GM23338 (cell line): ENCODE data around the gene DTNBP1. TPM values are rescaled to one million over a fixed set of nuclear protein-coding genes. Genes with fewer than 3 reads are reported as not detected.

ENCODE experiments used
- ATAC-seq: fragments of 200-7000 bp; cut with Tn5 transposase; 3 replicates; pipeline ENCODE4 v1.9.1; 2020
- DNase-seq: peaks from one replicate; pipeline ENCODE4 v3.0.0-alpha.2; 2015; ENCODE audit warnings: low spot score
- H2AFZ ChIP-seq: fragments of 200-600 bp; sonication (generic); 2 replicates; pipeline ENCODE4 v1.8.0; 2016; ENCODE audit warnings: antibody characterized with exemption, mild to moderate bottlenecking, moderate library complexity
- H3F3A ChIP-seq: fragments of 200-600 bp; sonication (generic); replicated peaks from 2 replicates; pipeline ENCODE4 v1.8.0; 2017; ENCODE audit warnings: antibody characterized with exemption, mixed run types, low read depth
- H3K27ac ChIP-seq: fragments of 200-600 bp; sonication (generic); 2 replicates; pipeline ENCODE4 v1.6.1; 2016; ENCODE audit warnings: low read depth
- H3K27me3 ChIP-seq: fragments of 200-600 bp; sonication (generic); 2 replicates; pipeline ENCODE4 v1.8.0; 2016; ENCODE audit warnings: mild to moderate bottlenecking, mixed run types, moderate library complexity; ENCODE audit not compliant: insufficient read depth
- H3K36me3 ChIP-seq: fragments of 200-600 bp; sonication (generic); 2 replicates; pipeline ENCODE4 v1.8.0; 2016; ENCODE audit warnings: mild to moderate bottlenecking; ENCODE audit not compliant: insufficient read depth
- H3K4me1 ChIP-seq: fragments of 200-600 bp; sonication (generic); 2 replicates; pipeline ENCODE4 v1.8.0; 2016; ENCODE audit warnings: mild to moderate bottlenecking, moderate library complexity; ENCODE audit not compliant: insufficient read depth
- H3K4me2 ChIP-seq: fragments of 200-600 bp; sonication (generic); 2 replicates; pipeline ENCODE4 v1.7.1; 2017; ENCODE audit warnings: mixed run types
- H3K4me3 ChIP-seq: fragments of 200-600 bp; sonication (generic); 2 replicates; pipeline ENCODE4 v1.6.1; 2016; ENCODE audit warnings: mixed run types
- H3K79me2 ChIP-seq: fragments of 200-600 bp; sonication (generic); replicated peaks from 2 replicates; pipeline ENCODE4 v1.8.0; 2017; ENCODE audit warnings: mild to moderate bottlenecking; ENCODE audit not compliant: insufficient read depth
- H3K9me2 ChIP-seq: fragments of 200-600 bp; sonication (generic); 2 replicates; pipeline ENCODE4 v1.8.0; 2017; ENCODE audit not compliant: insufficient read depth
- H4K20me1 ChIP-seq: fragments of 200-600 bp; sonication (generic); replicated peaks from 2 replicates; pipeline ENCODE4 v1.8.0; 2017; ENCODE audit warnings: mild to moderate bottlenecking; ENCODE audit not compliant: insufficient read depth
- H3K27ac Mint-ChIP-seq: 2 replicates; pipeline ENCODE4 v1.8.0; 2020; ENCODE audit warnings: inconsistent platforms, mild to moderate bottlenecking, moderate library complexity, mixed read lengths
- H3K27me3 Mint-ChIP-seq: 3 replicates; pipeline ENCODE4 v1.8.0; 2022; ENCODE audit warnings: low read depth, mild to moderate bottlenecking, moderate library complexity, mixed read lengths, inconsistent platforms; ENCODE audit not compliant: insufficient read depth, poor library complexity
- H3K36me3 Mint-ChIP-seq: 3 replicates; pipeline ENCODE4 v1.8.0; 2021; ENCODE audit warnings: low read depth, mild to moderate bottlenecking, inconsistent platforms, moderate library complexity, mixed read lengths
- H3K4me1 Mint-ChIP-seq: 3 replicates; pipeline ENCODE4 v1.8.0; 2020; ENCODE audit warnings: mild to moderate bottlenecking, inconsistent platforms, mixed read lengths
- H3K4me3 Mint-ChIP-seq: 3 replicates; pipeline ENCODE4 v1.8.0; 2021; ENCODE audit warnings: moderate library complexity, mild to moderate bottlenecking, inconsistent platforms, mixed read lengths
- H3K9me3 Mint-ChIP-seq: 3 replicates; pipeline ENCODE4 v1.8.0; 2020; ENCODE audit warnings: moderate library complexity, mild to moderate bottlenecking, inconsistent platforms, mixed read lengths
- CREB1 ChIP-seq: fragments of 250-450 bp; sonication (Bioruptor Pico); IDR thresholded peaks from 2 replicates; pipeline ENCODE4 v1.5.0; 2020; ENCODE audit warnings: low read depth, mild to moderate bottlenecking, moderate library complexity
- JUNB ChIP-seq: IDR thresholded peaks from one replicate; pipeline ENCODE4 v1.6.1; 2016; ENCODE audit warnings: antibody characterized with exemption; ENCODE audit not compliant: unreplicated experiment
- NANOG ChIP-seq: IDR thresholded peaks from 2 replicates; pipeline ENCODE4 v1.6.1; 2016; ENCODE audit warnings: antibody characterized with exemption, borderline replicate concordance
- POLR2AphosphoS5 ChIP-seq: IDR thresholded peaks from 2 replicates; pipeline ENCODE4 v1.6.1; 2016; ENCODE audit warnings: antibody characterized with exemption, low read depth
- STAT1 ChIP-seq: IDR thresholded peaks from one replicate; pipeline ENCODE4 v1.6.1; 2016; ENCODE audit warnings: antibody characterized with exemption; ENCODE audit not compliant: unreplicated experiment
- ZNF114 ChIP-seq: fragments of 250-450 bp; sonication (Bioruptor Pico); IDR thresholded peaks from 2 replicates; pipeline ENCODE4 v1.5.0; 2020; ENCODE audit warnings: mild to moderate bottlenecking, moderate library complexity
- ZNF331 ChIP-seq: fragments of 250-450 bp; sonication (Bioruptor Pico); IDR thresholded peaks from 2 replicates; pipeline ENCODE4 v1.5.0; 2020; ENCODE audit warnings: low read depth, mild to moderate bottlenecking, moderate library complexity
- polyA plus RNA-seq: library from polyadenylated mRNA; unstranded; fragments of >200 nt; fragmentation: Nextera tagmentation; extraction: Ambion mirVana; gene quantifications from 2 replicates; pipeline ENCODE4 v1.2.1, GENCODE V29; 2016
- total RNA-seq: library from RNA; depleted of rRNA; stranded (reverse); fragments of >200 nt; shearing (Covaris generic); gene quantifications from 2 replicates; pipeline ENCODE4 v1.2.3, GENCODE V29; 2014
- TF ChIP-seq, protein P1 (sequence below): IDR thresholded peaks from one replicate; pipeline ENCODE4 v1.6.1; 2018; ENCODE audit warnings: antibody characterized with exemption; ENCODE audit not compliant: unreplicated experiment
- TF ChIP-seq, protein P2 (sequence below), 2 experiments: fragments of 200-600 bp in 1 of 2; sonication (generic) in 1 of 2; conservative IDR thresholded peaks; 2 replicates each; pipeline versions ENCODE4 v1.5.1 to v1.6.1; 2016 to 2017; ENCODE audit warnings: antibody characterized with exemption in 2 of 2, low read depth in 2 of 2, mild to moderate bottlenecking in 2 of 2, moderate library complexity in 1 of 2
- TF ChIP-seq, protein P3 (sequence below): IDR thresholded peaks from 2 replicates; pipeline ENCODE4 v1.6.1; 2016; ENCODE audit warnings: antibody characterized with exemption

DTNBP1 gene
- total and polyA plus RNA-seq, 2 experiments from 2014 or later = 12.1 to 20.1 TPM

GRCh38 chr6:15705981-15706380 lies 43.2 kb upstream of the DTNBP1 start (continued):
- TF ChIP-seq, protein P1, sequence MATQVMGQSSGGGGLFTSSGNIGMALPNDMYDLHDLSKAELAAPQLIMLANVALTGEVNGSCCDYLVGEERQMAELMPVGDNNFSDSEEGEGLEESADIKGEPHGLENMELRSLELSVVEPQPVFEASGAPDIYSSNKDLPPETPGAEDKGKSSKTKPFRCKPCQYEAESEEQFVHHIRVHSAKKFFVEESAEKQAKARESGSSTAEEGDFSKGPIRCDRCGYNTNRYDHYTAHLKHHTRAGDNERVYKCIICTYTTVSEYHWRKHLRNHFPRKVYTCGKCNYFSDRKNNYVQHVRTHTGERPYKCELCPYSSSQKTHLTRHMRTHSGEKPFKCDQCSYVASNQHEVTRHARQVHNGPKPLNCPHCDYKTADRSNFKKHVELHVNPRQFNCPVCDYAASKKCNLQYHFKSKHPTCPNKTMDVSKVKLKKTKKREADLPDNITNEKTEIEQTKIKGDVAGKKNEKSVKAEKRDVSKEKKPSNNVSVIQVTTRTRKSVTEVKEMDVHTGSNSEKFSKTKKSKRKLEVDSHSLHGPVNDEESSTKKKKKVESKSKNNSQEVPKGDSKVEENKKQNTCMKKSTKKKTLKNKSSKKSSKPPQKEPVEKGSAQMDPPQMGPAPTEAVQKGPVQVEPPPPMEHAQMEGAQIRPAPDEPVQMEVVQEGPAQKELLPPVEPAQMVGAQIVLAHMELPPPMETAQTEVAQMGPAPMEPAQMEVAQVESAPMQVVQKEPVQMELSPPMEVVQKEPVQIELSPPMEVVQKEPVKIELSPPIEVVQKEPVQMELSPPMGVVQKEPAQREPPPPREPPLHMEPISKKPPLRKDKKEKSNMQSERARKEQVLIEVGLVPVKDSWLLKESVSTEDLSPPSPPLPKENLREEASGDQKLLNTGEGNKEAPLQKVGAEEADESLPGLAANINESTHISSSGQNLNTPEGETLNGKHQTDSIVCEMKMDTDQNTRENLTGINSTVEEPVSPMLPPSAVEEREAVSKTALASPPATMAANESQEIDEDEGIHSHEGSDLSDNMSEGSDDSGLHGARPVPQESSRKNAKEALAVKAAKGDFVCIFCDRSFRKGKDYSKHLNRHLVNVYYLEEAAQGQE = no peak
- TF ChIP-seq ZNF331 (CRISPR knock-in tag) (no peak), JUNB (no peak), NANOG (no peak), STAT1 (no peak), CREB1 (CRISPR knock-in tag) (no peak), ZNF114 (no peak), POLR2AphosphoS5 (no peak)
- TF ChIP-seq, protein P2, sequence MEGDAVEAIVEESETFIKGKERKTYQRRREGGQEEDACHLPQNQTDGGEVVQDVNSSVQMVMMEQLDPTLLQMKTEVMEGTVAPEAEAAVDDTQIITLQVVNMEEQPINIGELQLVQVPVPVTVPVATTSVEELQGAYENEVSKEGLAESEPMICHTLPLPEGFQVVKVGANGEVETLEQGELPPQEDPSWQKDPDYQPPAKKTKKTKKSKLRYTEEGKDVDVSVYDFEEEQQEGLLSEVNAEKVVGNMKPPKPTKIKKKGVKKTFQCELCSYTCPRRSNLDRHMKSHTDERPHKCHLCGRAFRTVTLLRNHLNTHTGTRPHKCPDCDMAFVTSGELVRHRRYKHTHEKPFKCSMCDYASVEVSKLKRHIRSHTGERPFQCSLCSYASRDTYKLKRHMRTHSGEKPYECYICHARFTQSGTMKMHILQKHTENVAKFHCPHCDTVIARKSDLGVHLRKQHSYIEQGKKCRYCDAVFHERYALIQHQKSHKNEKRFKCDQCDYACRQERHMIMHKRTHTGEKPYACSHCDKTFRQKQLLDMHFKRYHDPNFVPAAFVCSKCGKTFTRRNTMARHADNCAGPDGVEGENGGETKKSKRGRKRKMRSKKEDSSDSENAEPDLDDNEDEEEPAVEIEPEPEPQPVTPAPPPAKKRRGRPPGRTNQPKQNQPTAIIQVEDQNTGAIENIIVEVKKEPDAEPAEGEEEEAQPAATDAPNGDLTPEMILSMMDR (conservative IDR thresholded peaks at IDR 0.05; ENCODE audit: low read depth in 2 of 2) = no peak
- TF ChIP-seq, protein P3, sequence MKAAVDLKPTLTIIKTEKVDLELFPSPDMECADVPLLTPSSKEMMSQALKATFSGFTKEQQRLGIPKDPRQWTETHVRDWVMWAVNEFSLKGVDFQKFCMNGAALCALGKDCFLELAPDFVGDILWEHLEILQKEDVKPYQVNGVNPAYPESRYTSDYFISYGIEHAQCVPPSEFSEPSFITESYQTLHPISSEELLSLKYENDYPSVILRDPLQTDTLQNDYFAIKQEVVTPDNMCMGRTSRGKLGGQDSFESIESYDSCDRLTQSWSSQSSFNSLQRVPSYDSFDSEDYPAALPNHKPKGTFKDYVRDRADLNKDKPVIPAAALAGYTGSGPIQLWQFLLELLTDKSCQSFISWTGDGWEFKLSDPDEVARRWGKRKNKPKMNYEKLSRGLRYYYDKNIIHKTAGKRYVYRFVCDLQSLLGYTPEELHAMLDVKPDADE = no peak

DNA sequence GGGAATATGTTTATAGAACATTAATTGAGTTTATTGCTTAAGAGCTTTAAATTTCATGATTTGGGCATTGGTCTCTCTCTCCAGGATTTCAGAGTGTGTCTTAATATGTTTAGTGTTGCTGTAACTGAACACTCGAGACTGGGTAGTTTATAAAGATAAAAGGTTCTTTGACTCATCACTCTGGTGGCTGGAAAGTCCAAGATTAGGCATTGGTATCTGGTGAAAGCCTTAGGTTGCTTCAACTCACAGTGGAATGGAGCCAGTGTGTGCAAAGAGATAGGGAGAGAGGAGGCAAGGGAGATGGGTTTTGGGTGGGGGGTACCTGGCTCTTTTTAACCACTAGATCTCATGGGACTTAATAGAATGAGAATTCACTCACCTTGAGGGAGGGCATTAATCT lies 35.6 kb upstream of the DTNBP1 start:
- Histone ChIP-seq H3K4me1 (no peaks in the 10 kb centered on the region), H3F3A (no peaks in the 10 kb centered on the region), H3K36me3 (no peaks in the 10 kb centered on the region), H3K9me2 (no peaks in the 10 kb centered on the region), H4K20me1 (no peaks in the 10 kb centered on the region), H3K27me3 (no peaks in the 10 kb centered on the region), H3K79me2 (no peaks in the 10 kb centered on the region), H3K4me2 (no peak overlapping the region), H3K27ac (no peak overlapping the region), H3K4me3 (no peak overlapping the region), H2AFZ (0 out of 2 replicates have a peak overlapping the region, but pooled peaks have one; percentile 20)
- H3K36me3 Mint-ChIP-seq = 0 out of 3 replicates have a peak, but pooled peaks cover 3% of the 10 kb centered on the region
- no peak for TF ChIP-seq NANOG
- no peak for TF ChIP-seq ZNF331 (CRISPR knock-in tag)
- TF ChIP-seq STAT1 = no peak
- TF ChIP-seq POLR2AphosphoS5 = no peak
- H3K9me3 Mint-ChIP-seq = peaks cover 3% of the 10 kb centered on the region; the same call in 1 of the 3 replicates
- H3K27ac Mint-ChIP-seq = no peak overlapping the region
- no peak overlapping the region for H3K4me3 Mint-ChIP-seq
- peaks cover 2% of the 10 kb centered on the region for H3K27me3 Mint-ChIP-seq
- DNase-seq = no peak
- no peaks in the 10 kb centered on the region for H3K4me1 Mint-ChIP-seq
- ATAC-seq = no peak
